Activated CD4-positive, alpha-beta T cell treated with anti-CD3 and anti-CD28 coated beads, Interleukin-2, amount 10 ng/mL, durations not matched to agents 7 days and 5 days (primary cell): ENCODE data around the gene HYI. TPM values are rescaled to one million over a fixed set of nuclear protein-coding genes. Genes with fewer than 3 reads are reported as not detected.
"Not testable (repeated sequence)": the region's sequence is repeated elsewhere in the genome, so short reads cannot be mapped to it uniquely, and the experiment has no call there.

ENCODE experiments used
- CTCF ChIA-PET: fragments of 350-600 bp; sonication (Branson Sonifier 250); formaldehyde crosslinking; loops from one replicate; lab custom pipeline; 2021; ENCODE audit warnings: antibody characterized with exemption; lab: Charles Lee
- POLR2A ChIA-PET: fragments of 350-600 bp; sonication (Branson Sonifier 250); formaldehyde crosslinking; loops from one replicate; lab custom pipeline; 2021; ENCODE audit warnings: antibody characterized with exemption; lab: Charles Lee
- DNase-seq: peaks from one replicate; pipeline ENCODE4 v3.0.0-alpha.2; 2020
- H3K27ac Mint-ChIP-seq: one replicate; pipeline ENCODE4 v1.8.0; 2021; ENCODE audit warnings: mild to moderate bottlenecking, moderate library complexity, mixed read lengths
- H3K27me3 Mint-ChIP-seq: one replicate; pipeline ENCODE4 v1.8.0; 2021; ENCODE audit warnings: mixed read lengths
- H3K36me3 Mint-ChIP-seq: one replicate; pipeline ENCODE4 v1.8.0; 2021; ENCODE audit warnings: low read depth, mixed read lengths
- H3K4me1 Mint-ChIP-seq: one replicate; pipeline ENCODE4 v1.8.0; 2021; ENCODE audit warnings: mixed read lengths
- H3K4me3 Mint-ChIP-seq: one replicate; pipeline ENCODE4 v1.8.0; 2021; ENCODE audit warnings: mild to moderate bottlenecking, moderate library complexity, mixed read lengths
- H3K9me3 Mint-ChIP-seq: one replicate; pipeline ENCODE4 v1.8.0; 2021; ENCODE audit warnings: mixed read lengths
- total RNA-seq, 2 experiments: library from RNA; stranded (reverse); gene quantifications; one replicate each; pipeline ENCODE4 v1.2.3, GENCODE V29; 2021

The HYI gene
- 10 to 100 TPM; 20.6 to 25.8 TPM for total RNA-seq

GRCh38 chr1:43453442-43454269, at the start of gene HYI:
Gene HYI, minus strand, starts transcription at chr1:43453931. Its CDS starts 138 bp downstream, at chr1:43453793.
- ChIA-PET CTCF (interaction anchor here (0.7 to 1.3 kb wide), 7 partner anchors 9 to 26 kb away, joined by 3 to 6 read pairs (median 3); no protein-coding TSS in a partner anchor), POLR2A (interaction anchor here (1.1 kb wide), 1 partner anchor 69 kb away, joined by 3 read pairs; no protein-coding TSS in a partner anchor)
- H3K27me3 Mint-ChIP-seq = peaks cover 33% of the 10 kb centered on the region
- DNase-seq = peak; percentile 78
- peaks cover 2% of the 10 kb centered on the region for H3K9me3 Mint-ChIP-seq
- peak within 1 kb of the TSS; percentile 89 for H3K27ac Mint-ChIP-seq
- peaks cover 22% of the 10 kb centered on the region for H3K4me1 Mint-ChIP-seq
- H3K4me3 Mint-ChIP-seq = peak within 1 kb of the TSS; percentile 81
- peaks cover 25% of the 10 kb centered on the region for H3K36me3 Mint-ChIP-seq

- H3K9me3 Mint-ChIP-seq, POLR2A ChIA-PET, H3K36me3 Mint-ChIP-seq, CTCF ChIA-PET, H3K4me1 Mint-ChIP-seq, H3K27me3 Mint-ChIP-seq, DNase-seq, H3K4me3 Mint-ChIP-seq, H3K27ac Mint-ChIP-seq: not testable (repeated sequence)
Measured at GRCh38 chr1:43501806-43502205, 48.1 kb upstream of the HYI start.

- no peak for DNase-seq
- H3K4me3 Mint-ChIP-seq = no peak overlapping the region
- H3K27ac Mint-ChIP-seq = no peak overlapping the region
- no peaks in the 10 kb centered on the region for H3K36me3 Mint-ChIP-seq
- H3K9me3 Mint-ChIP-seq = no peaks in the 10 kb centered on the region
- ChIA-PET CTCF (interaction anchor here (1.1 kb wide), 1 partner anchor 67 kb away, joined by 3 read pairs; no protein-coding TSS in a partner anchor), POLR2A (no interaction called here)
- no peaks in the 10 kb centered on the region for H3K4me1 Mint-ChIP-seq
- peaks cover 7% of the 10 kb centered on the region for H3K27me3 Mint-ChIP-seq
Measured at GRCh38 chr1:43499898-43500297, 46.2 kb upstream of the HYI start.

- H3K27ac Mint-ChIP-seq = no peak overlapping the region
- POLR2A ChIA-PET = no interaction called here
- CTCF ChIA-PET = no interaction called here
- peaks cover 3% of the 10 kb centered on the region for H3K9me3 Mint-ChIP-seq
- H3K36me3 Mint-ChIP-seq = no peaks in the 10 kb centered on the region
- H3K27me3 Mint-ChIP-seq = peaks cover 15% of the 10 kb centered on the region
- DNase-seq = no peak
- H3K4me1 Mint-ChIP-seq = no peaks in the 10 kb centered on the region
- H3K4me3 Mint-ChIP-seq = no peak overlapping the region
Measured at GRCh38 chr1:43495204-43495603, 41.5 kb upstream of the HYI start.

GRCh38 chr1:43493661-43494450, 40.1 kb upstream of the HYI start:
- no peaks in the 10 kb centered on the region for H3K4me1 Mint-ChIP-seq
- no peak overlapping the region for H3K27ac Mint-ChIP-seq
- no peak for DNase-seq
- peaks cover 2% of the 10 kb centered on the region for H3K36me3 Mint-ChIP-seq
- peaks cover 8% of the 10 kb centered on the region for H3K9me3 Mint-ChIP-seq
- no peak overlapping the region for H3K4me3 Mint-ChIP-seq
- POLR2A ChIA-PET = no interaction called here
- peaks cover 18% of the 10 kb centered on the region for H3K27me3 Mint-ChIP-seq
- CTCF ChIA-PET = no interaction called here

- no peak overlapping the region for H3K27ac Mint-ChIP-seq
- CTCF ChIA-PET = no interaction called here
Measured at GRCh38 chr1:43492826-43493225, 39.1 kb upstream of the HYI start.

GRCh38 chr1:43491061-43491460, 37.3 kb upstream of the HYI start:
- Mint-ChIP-seq H3K4me3 (no peak overlapping the region), H3K27ac (no peak overlapping the region), H3K27me3 (peaks cover 18% of the 10 kb centered on the region), H3K9me3 (peaks cover 21% of the 10 kb centered on the region), H3K4me1 (no peaks in the 10 kb centered on the region), H3K36me3 (peaks cover 2% of the 10 kb centered on the region)
- POLR2A ChIA-PET = no interaction called here
- CTCF ChIA-PET = no interaction called here
- no peak for DNase-seq

More at GRCh38 chr1:43492826-43493225, 39.1 kb upstream of the HYI start:
- Mint-ChIP-seq H3K27me3 (peaks cover 19% of the 10 kb centered on the region), H3K4me1 (no peaks in the 10 kb centered on the region), H3K36me3 (peaks cover 2% of the 10 kb centered on the region), H3K9me3 (peaks cover 15% of the 10 kb centered on the region), H3K4me3 (no peak overlapping the region)
- DNase-seq = no peak
- POLR2A ChIA-PET = no interaction called here

GRCh38 chr1:43488165-43488564, 34.4 kb upstream of the HYI start:
- Mint-ChIP-seq H3K9me3 (peaks cover 21% of the 10 kb centered on the region), H3K36me3 (peaks cover 2% of the 10 kb centered on the region), H3K27ac (no peak overlapping the region), H3K27me3 (peaks cover 12% of the 10 kb centered on the region), H3K4me1 (no peaks in the 10 kb centered on the region), H3K4me3 (no peak overlapping the region)
- POLR2A ChIA-PET = no interaction called here
- CTCF ChIA-PET = no interaction called here
- no peak for DNase-seq

- H3K27me3 Mint-ChIP-seq = peaks cover 7% of the 10 kb centered on the region
- POLR2A ChIA-PET = no interaction called here
- H3K27ac Mint-ChIP-seq = no peak overlapping the region
- no peak overlapping the region for H3K4me3 Mint-ChIP-seq
- peaks cover 15% of the 10 kb centered on the region for H3K9me3 Mint-ChIP-seq
- DNase-seq = no peak
- H3K36me3 Mint-ChIP-seq = no peaks in the 10 kb centered on the region
- peaks cover 6% of the 10 kb centered on the region for H3K4me1 Mint-ChIP-seq
- CTCF ChIA-PET = no interaction called here
Measured at GRCh38 chr1:43484367-43484766, 30.6 kb upstream of the HYI start.

GRCh38 chr1:43482215-43482614, 28.5 kb upstream of the HYI start:
- CTCF ChIA-PET = interaction anchor here (0.7 kb wide), 1 partner anchor 901 kb away, joined by 3 read pairs; no protein-coding TSS in a partner anchor
- peak overlapping the region; percentile 71 for H3K27ac Mint-ChIP-seq
- no peak overlapping the region for H3K4me3 Mint-ChIP-seq
- peaks cover 18% of the 10 kb centered on the region for H3K27me3 Mint-ChIP-seq
- peaks cover 6% of the 10 kb centered on the region for H3K4me1 Mint-ChIP-seq
- DNase-seq = no peak
- H3K36me3 Mint-ChIP-seq = no peaks in the 10 kb centered on the region
- POLR2A ChIA-PET = no interaction called here
- H3K9me3 Mint-ChIP-seq = peaks cover 3% of the 10 kb centered on the region

- no peak for DNase-seq
- Mint-ChIP-seq H3K36me3 (no peaks in the 10 kb centered on the region), H3K27ac (no peak overlapping the region), H3K4me1 (peaks cover 6% of the 10 kb centered on the region), H3K27me3 (peaks cover 20% of the 10 kb centered on the region), H3K4me3 (no peak overlapping the region), H3K9me3 (no peaks in the 10 kb centered on the region)
- ChIA-PET POLR2A (no interaction called here), CTCF (interaction anchor here (0.6 kb wide), 1 partner anchor 1074 kb away, joined by 3 read pairs; no protein-coding TSS in a partner anchor)
Measured at GRCh38 chr1:43481491-43481890, 27.8 kb upstream of the HYI start.

- peaks cover 6% of the 10 kb centered on the region for H3K4me1 Mint-ChIP-seq
- no peak for DNase-seq
- CTCF ChIA-PET = interaction anchor here (0.7 kb wide), 1 partner anchor 12 kb away, joined by 4 read pairs; no protein-coding TSS in a partner anchor
- H3K36me3 Mint-ChIP-seq = no peaks in the 10 kb centered on the region
- no peak overlapping the region for H3K4me3 Mint-ChIP-seq
- POLR2A ChIA-PET = no interaction called here
- peaks cover 22% of the 10 kb centered on the region for H3K27me3 Mint-ChIP-seq
- no peak overlapping the region for H3K27ac Mint-ChIP-seq
- H3K9me3 Mint-ChIP-seq = no peaks in the 10 kb centered on the region
Measured at GRCh38 chr1:43479414-43479813, 25.7 kb upstream of the HYI start.

- H3K9me3 Mint-ChIP-seq = no peaks in the 10 kb centered on the region
- H3K4me3 Mint-ChIP-seq = no peak overlapping the region
- H3K4me1 Mint-ChIP-seq = peaks cover 6% of the 10 kb centered on the region
- no peaks in the 10 kb centered on the region for H3K36me3 Mint-ChIP-seq
- H3K27ac Mint-ChIP-seq = no peak overlapping the region
- ChIA-PET CTCF (no interaction called here), POLR2A (no interaction called here)
- H3K27me3 Mint-ChIP-seq = peaks cover 24% of the 10 kb centered on the region
- no peak for DNase-seq
Measured at GRCh38 chr1:43477716-43478115, 24.0 kb upstream of the HYI start.
